Activated B cell treated with CpG ODN at 0.5 μM for 24 hours (primary cell): Measurements from ENCODE around the gene RPL12. TPM values are rescaled to one million over a fixed set of nuclear protein-coding genes. Genes with fewer than 3 reads are reported as not detected.

ENCODE experiments used
- ATAC-seq: fragments of 200-7000 bp; cut with Tn5 transposase; one replicate; pipeline ENCODE4 v1.10.0; 2021; ENCODE audit warnings: low read depth, mild to moderate bottlenecking, moderate library complexity
- CTCF ChIA-PET: fragments of 350-600 bp; sonication (Branson Sonifier 250); formaldehyde crosslinking; loops from one replicate; lab custom pipeline; 2021; ENCODE audit warnings: antibody characterized with exemption; lab: Charles Lee
- POLR2A ChIA-PET: fragments of 350-600 bp; sonication (Branson Sonifier 250); formaldehyde crosslinking; loops from one replicate; lab custom pipeline; 2021; ENCODE audit warnings: antibody characterized with exemption; lab: Charles Lee
- DNase-seq: peaks from one replicate; pipeline ENCODE4 v3.0.0; 2022
- H3K27ac Mint-ChIP-seq: one replicate; pipeline ENCODE4 v1.8.0; 2020; ENCODE audit warnings: mixed read lengths
- H3K27me3 Mint-ChIP-seq: one replicate; pipeline ENCODE4 v1.8.0; 2021; ENCODE audit warnings: mixed read lengths
- H3K36me3 Mint-ChIP-seq: one replicate; pipeline ENCODE4 v1.8.0; 2021; ENCODE audit warnings: low read depth, mixed read lengths
- H3K4me1 Mint-ChIP-seq: one replicate; pipeline ENCODE4 v1.8.0; 2021; ENCODE audit warnings: mixed read lengths
- H3K4me3 Mint-ChIP-seq: one replicate; pipeline ENCODE4 v1.8.0; 2020; ENCODE audit warnings: mild to moderate bottlenecking, mixed read lengths
- H3K9me3 Mint-ChIP-seq: one replicate; pipeline ENCODE4 v1.8.0; 2020; ENCODE audit warnings: mixed read lengths
- intact Hi-C: fragments of 100-400 bp; cut with micrococcal nuclease; formaldehyde crosslinking; loops from one replicate; pipeline ENCODE4 v1.15.1; 2024
- total RNA-seq: library from RNA; stranded (reverse); gene quantifications from 2 replicates; pipeline ENCODE4 v1.2.3, GENCODE V29; 2022
- TF ChIP-seq, protein P1 (sequence below): fragments of 200-600 bp; IDR thresholded peaks from one replicate; pipeline ENCODE4 v1.8.0; 2022; ENCODE audit warnings: antibody characterized with exemption, mild to moderate bottlenecking

Gene RPL12
- total RNA-seq, 1 donor from 2014 or later = 2,307 TPM

GRCh38 chr9:127482662-127483061, 31.5 kb upstream of the RPL12 start:
- Mint-ChIP-seq H3K4me1 (no peaks in the 10 kb centered on the region), H3K4me3 (no peak overlapping the region), H3K27me3 (no peaks in the 10 kb centered on the region), H3K27ac (no peak overlapping the region), H3K36me3 (peaks cover 64% of the 10 kb centered on the region), H3K9me3 (no peaks in the 10 kb centered on the region)
- intact Hi-C loops = no loop called here
- no peak for DNase-seq
- no peak for ATAC-seq
- CTCF ChIA-PET = no interaction called here
- TF ChIP-seq, protein P1, sequence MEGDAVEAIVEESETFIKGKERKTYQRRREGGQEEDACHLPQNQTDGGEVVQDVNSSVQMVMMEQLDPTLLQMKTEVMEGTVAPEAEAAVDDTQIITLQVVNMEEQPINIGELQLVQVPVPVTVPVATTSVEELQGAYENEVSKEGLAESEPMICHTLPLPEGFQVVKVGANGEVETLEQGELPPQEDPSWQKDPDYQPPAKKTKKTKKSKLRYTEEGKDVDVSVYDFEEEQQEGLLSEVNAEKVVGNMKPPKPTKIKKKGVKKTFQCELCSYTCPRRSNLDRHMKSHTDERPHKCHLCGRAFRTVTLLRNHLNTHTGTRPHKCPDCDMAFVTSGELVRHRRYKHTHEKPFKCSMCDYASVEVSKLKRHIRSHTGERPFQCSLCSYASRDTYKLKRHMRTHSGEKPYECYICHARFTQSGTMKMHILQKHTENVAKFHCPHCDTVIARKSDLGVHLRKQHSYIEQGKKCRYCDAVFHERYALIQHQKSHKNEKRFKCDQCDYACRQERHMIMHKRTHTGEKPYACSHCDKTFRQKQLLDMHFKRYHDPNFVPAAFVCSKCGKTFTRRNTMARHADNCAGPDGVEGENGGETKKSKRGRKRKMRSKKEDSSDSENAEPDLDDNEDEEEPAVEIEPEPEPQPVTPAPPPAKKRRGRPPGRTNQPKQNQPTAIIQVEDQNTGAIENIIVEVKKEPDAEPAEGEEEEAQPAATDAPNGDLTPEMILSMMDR = no peak
- POLR2A ChIA-PET = interaction anchor here (0.7 kb wide), 1 partner anchor 56 kb away, joined by 6 read pairs; no protein-coding TSS in a partner anchor

- TF ChIP-seq, protein P1 = no peak
- H3K4me1 Mint-ChIP-seq = no peaks in the 10 kb centered on the region
- no peak overlapping the region for H3K4me3 Mint-ChIP-seq
- H3K27me3 Mint-ChIP-seq = no peaks in the 10 kb centered on the region
- ChIA-PET CTCF (no interaction called here), POLR2A (no interaction called here)
- H3K27ac Mint-ChIP-seq = no peak overlapping the region
- peaks cover 56% of the 10 kb centered on the region for H3K36me3 Mint-ChIP-seq
- H3K9me3 Mint-ChIP-seq = no peaks in the 10 kb centered on the region
- no peak for DNase-seq
- intact Hi-C loops = no loop called here
- ATAC-seq = no peak
These were observed 28.4 kb upstream of the RPL12 start for GRCh38 chr9:127479507-127480081.

DNA sequence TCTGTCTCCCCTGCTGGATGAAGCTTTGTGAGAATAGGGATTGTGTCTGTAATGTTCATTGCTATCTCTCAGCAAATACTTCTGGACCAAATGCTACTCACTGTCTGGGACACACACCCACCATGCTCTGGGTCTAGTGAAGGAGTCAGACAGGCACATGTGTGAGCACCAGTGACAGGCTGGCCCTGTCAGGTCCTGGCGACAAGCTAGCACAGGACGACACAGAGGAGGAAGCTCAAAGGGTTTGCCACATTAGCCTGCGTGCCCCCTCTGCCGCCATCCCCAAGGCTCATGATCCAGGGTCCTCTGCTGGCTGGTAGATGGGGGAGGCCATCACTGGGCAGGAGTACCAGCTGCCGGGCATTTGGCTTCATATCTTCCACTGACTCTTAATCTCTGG, 23.4 kb upstream of the RPL12 start:
- ChIA-PET CTCF (no interaction called here), POLR2A (interaction anchor here (1.4 kb wide), 1 partner anchor 23 kb away, joined by 3 read pairs; the partner anchor contains the start of genes LRSAM1 and RPL12)
- peaks cover 1% of the 10 kb centered on the region for H3K9me3 Mint-ChIP-seq
- no peaks in the 10 kb centered on the region for H3K4me1 Mint-ChIP-seq
- H3K27ac Mint-ChIP-seq = no peak overlapping the region
- peaks cover 52% of the 10 kb centered on the region for H3K36me3 Mint-ChIP-seq
- no peaks in the 10 kb centered on the region for H3K27me3 Mint-ChIP-seq
- DNase-seq = no peak
- no peak for ATAC-seq
- intact Hi-C loops = no loop called here
- TF ChIP-seq, protein P1 = no peak
- H3K4me3 Mint-ChIP-seq = no peak overlapping the region

GRCh38 chr9:127473932-127474331, 22.7 kb upstream of the RPL12 start:
- Mint-ChIP-seq H3K27ac (no peak overlapping the region), H3K36me3 (peaks cover 49% of the 10 kb centered on the region), H3K27me3 (no peaks in the 10 kb centered on the region), H3K4me3 (no peak overlapping the region), H3K9me3 (peaks cover 1% of the 10 kb centered on the region), H3K4me1 (no peaks in the 10 kb centered on the region)
- intact Hi-C loops = no loop called here
- ChIA-PET POLR2A (interaction anchor here (0.6 to 1.4 kb wide), 3 partner anchors 23 to 556 kb away, joined by 3 to 6 read pairs (median 3); partner anchors contain the start of genes LRSAM1 and RPL12), CTCF (no interaction called here)
- ATAC-seq (no peak), DNase-seq (no peak)
- TF ChIP-seq, protein P1 = no peak

- DNase-seq (no peak), ATAC-seq (no peak)
- Mint-ChIP-seq H3K36me3 (peaks cover 47% of the 10 kb centered on the region), H3K27me3 (no peaks in the 10 kb centered on the region), H3K27ac (no peak overlapping the region), H3K4me1 (no peaks in the 10 kb centered on the region), H3K9me3 (peaks cover 1% of the 10 kb centered on the region), H3K4me3 (no peak overlapping the region)
- intact Hi-C loops = no loop called here
- POLR2A ChIA-PET = interaction anchor here (0.6 to 1.4 kb wide), 3 partner anchors 22 to 557 kb away, joined by 3 to 6 read pairs (median 3); partner anchors contain the start of genes LRSAM1 and RPL12
- TF ChIP-seq, protein P1 = no peak
- CTCF ChIA-PET = no interaction called here
These were observed 22.3 kb upstream of the RPL12 start for GRCh38 chr9:127473501-127473900.
